GM12878 (cell line): ENCODE data around the gene AMN. TPM values are rescaled to one million over a fixed set of nuclear protein-coding genes. Genes with fewer than 3 reads are reported as not detected.

Experiments used
- ATAC-seq: fragments of 200-7000 bp; cut with Tn5 transposase; 3 replicates; pipeline ENCODE4 v1.9.1; 2020; ENCODE audit warnings: mild to moderate bottlenecking, moderate library complexity
- BruUV-seq: library from RNA; stranded (reverse); fragments of 400-500 nt; replicated peaks from 2 replicates; lab custom pipeline; 2021; lab: Mats Ljungman, UMichigan
- CTCF ChIA-PET: fragments of 300-600 bp; sonication (Branson Sonifier 250); formaldehyde crosslinking; extraction: SDS; loops from one replicate; lab custom pipeline; 2021; ENCODE audit warnings: inconsistent platforms; lab: Yijun Ruan, JAX
- POLR2A ChIA-PET: fragments of 350-600 bp; formaldehyde crosslinking; extraction: SDS; loops from one replicate; lab custom pipeline; 2021; ENCODE audit warnings: inconsistent platforms; lab: Charles Lee
- RAD21 ChIA-PET: fragments of 300-600 bp; sonication (Branson Sonifier 250); formaldehyde crosslinking; loops from one replicate; lab custom pipeline; 2023; ENCODE audit warnings: antibody characterized with exemption; ENCODE audit not compliant: unreplicated experiment; lab: Charles Lee
- SMC1A ChIA-PET: fragments of 300-600 bp; sonication (Branson Sonifier 250); formaldehyde crosslinking; loops from one replicate; lab custom pipeline; 2023; ENCODE audit not compliant: unreplicated experiment, uncharacterized antibody; lab: Charles Lee
- DNase-seq: peaks from one replicate; pipeline ENCODE4 v3.0.0-alpha.2; 2011; ENCODE audit warnings: low read depth, low spot score
- FAIRE-seq: peaks from 3 replicates; lab custom pipeline; 2011; peaks lifted over from hg19 to GRCh38; lab: Jason Lieb, UNC
- H2AFZ ChIP-seq: 2 replicates; pipeline ENCODE4 v1.6.0; 2011; ENCODE audit warnings: low read depth, low read length, control low read depth; ENCODE audit not compliant: control insufficient read depth
- H3K27ac ChIP-seq: 2 replicates; pipeline ENCODE4 v1.5.1; 2011; ENCODE audit warnings: control low read depth; ENCODE audit not compliant: control insufficient read depth, insufficient read depth
- H3K27me3 ChIP-seq, 2 experiments: replicated peaks in 1 of 2; 2 replicates each; pipeline versions ENCODE4 v1.6.0 to v1.6.1; 2011; ENCODE audit warnings: low read length in 1 of 2; ENCODE audit not compliant: control insufficient read depth in 2 of 2, insufficient read depth in 2 of 2
- H3K36me3 ChIP-seq, 2 experiments: 2 replicates each; pipeline ENCODE4 v1.5.1; 2011; ENCODE audit warnings: low read length in 1 of 2; ENCODE audit not compliant: control insufficient read depth in 2 of 2, insufficient read depth in 2 of 2
- H3K4me1 ChIP-seq: 2 replicates; pipeline ENCODE4 v1.6.1; 2011; ENCODE audit warnings: mild to moderate bottlenecking, low read length, moderate library complexity, mixed read lengths; ENCODE audit not compliant: control insufficient read depth, insufficient read depth
- H3K4me2 ChIP-seq: 2 replicates; pipeline ENCODE4 v1.6.0; 2011; ENCODE audit warnings: control low read depth; ENCODE audit not compliant: control insufficient read depth, insufficient read depth
- H3K4me3 ChIP-seq: fragments of 200-600 bp; sonication (generic); 2 replicates; pipeline ENCODE4 v1.5.1; 2016
- H3K79me2 ChIP-seq: 2 replicates; pipeline ENCODE4 v1.6.0; 2011; ENCODE audit warnings: low read length; ENCODE audit not compliant: control insufficient read depth, insufficient read depth
- H3K9ac ChIP-seq: 2 replicates; pipeline ENCODE4 v1.8.0; 2011; ENCODE audit warnings: low read length, control low read depth, mixed read lengths; ENCODE audit not compliant: control insufficient read depth, insufficient read depth
- H3K9me3 ChIP-seq: replicated peaks from 3 replicates; pipeline ENCODE4 v1.5.1; 2011; ENCODE audit warnings: mild to moderate bottlenecking, low read length; ENCODE audit not compliant: control insufficient read depth, insufficient read depth
- H4K20me1 ChIP-seq: 2 replicates; pipeline ENCODE4 v1.6.0; 2011; ENCODE audit not compliant: control insufficient read depth, insufficient read depth
- CREB1 ChIP-seq: IDR thresholded peaks from 2 replicates; pipeline ENCODE4 v1.6.1; 2012; ENCODE audit warnings: low read depth, mild to moderate bottlenecking, inconsistent platforms
- FOXM1 ChIP-seq: IDR thresholded peaks from 2 replicates; pipeline ENCODE4 v1.6.1; 2012; ENCODE audit warnings: low read depth, mild to moderate bottlenecking, inconsistent platforms, low read length, moderate library complexity
- POLR2A ChIP-seq: IDR thresholded peaks from 2 replicates; pipeline ENCODE4 v1.6.1; 2011; ENCODE audit warnings: low read depth, mild to moderate bottlenecking, low read length
- RB1 ChIP-seq: fragments of 450-650 bp; formaldehyde crosslinking; IDR thresholded peaks from 2 replicates; pipeline ENCODE4 v1.6.1; 2017; ENCODE audit warnings: mild to moderate bottlenecking, borderline replicate concordance
- SP1 ChIP-seq: IDR thresholded peaks from one replicate; pipeline ENCODE4 v1.6.1; 2011; ENCODE audit warnings: low read depth, low read length
- USF2 ChIP-seq: IDR thresholded peaks from 2 replicates; pipeline ENCODE4 v1.6.1; 2011; ENCODE audit warnings: low read depth, low read length, improper control_type of control experiment, borderline replicate concordance
- WGBS: methylation state at CpG from one replicate; pipeline ENCODE4 v1.1.6; 2016; ENCODE audit warnings: low lambda C conversion rate; ENCODE audit not compliant: insufficient replicate concordance, insufficient coverage; ENCODE audit errors: missing lambda C conversion rate; 5-methylcytosine and 5-hydroxymethylcytosine counted together
- in situ Hi-C: fragments of 300-500 bp; cut with MboI; formaldehyde crosslinking; loops from 9 replicates; pipeline ENCODE4 v1.14.3; 2018; ENCODE audit warnings: mixed read lengths
- intact Hi-C: fragments of 100-400 bp; cut with micrococcal nuclease; formaldehyde crosslinking; loops from one replicate; pipeline ENCODE4 v1.14.2; 2022; ENCODE audit not compliant: unreplicated experiment
- polyA plus RNA-seq, 11 experiments: library from polyadenylated mRNA; depleted of rRNA in 4 of 11; unstranded in 6 of 11; stranded (reverse) in 5 of 11; fragments of >200 nt; fragmentation: Nextera tagmentation in 4 of 11; fragmentation: Illumina TruSeq in 1 of 11; extraction: Ambion mirVana in 4 of 11; extraction: Trizol in 1 of 11; gene quantifications; 1 replicate in 1 of 11; 2 replicates in 10 of 11; pipeline versions ENCODE4 v1.2.1 to v1.2.3, GENCODE V29; 2011 to 2016; ENCODE audit warnings: inconsistent platforms in 2 of 11, missing spikeins in 2 of 11, low read depth in 1 of 11
- total RNA-seq, 4 experiments: library from RNA; depleted of rRNA in 3 of 4; stranded (reverse); fragments of >200 nt in 3 of 4; fragmentation: Illumina TruSeq in 1 of 4; extraction: Trizol in 1 of 4; gene quantifications; 2 replicates each; pipeline versions ENCODE4 v1.2.1 to v1.2.3, GENCODE V29; 2013 to 2021
- TF ChIP-seq, protein P1 (sequence below): IDR thresholded peaks from 2 replicates; pipeline ENCODE4 v1.6.1; 2011; ENCODE audit warnings: borderline replicate concordance, low read depth, mild to moderate bottlenecking, moderate library complexity, low read length; ENCODE audit not compliant: insufficient read depth, poor library complexity, severe bottlenecking

The AMN gene
- total and polyA plus RNA-seq, 10 of the 15 experiments (the other 5 are each of a cell fraction or from before 2014, with no cell fraction given) = 0.03 to 0.33 (median 0.11) TPM; not detected in 6

DNA sequence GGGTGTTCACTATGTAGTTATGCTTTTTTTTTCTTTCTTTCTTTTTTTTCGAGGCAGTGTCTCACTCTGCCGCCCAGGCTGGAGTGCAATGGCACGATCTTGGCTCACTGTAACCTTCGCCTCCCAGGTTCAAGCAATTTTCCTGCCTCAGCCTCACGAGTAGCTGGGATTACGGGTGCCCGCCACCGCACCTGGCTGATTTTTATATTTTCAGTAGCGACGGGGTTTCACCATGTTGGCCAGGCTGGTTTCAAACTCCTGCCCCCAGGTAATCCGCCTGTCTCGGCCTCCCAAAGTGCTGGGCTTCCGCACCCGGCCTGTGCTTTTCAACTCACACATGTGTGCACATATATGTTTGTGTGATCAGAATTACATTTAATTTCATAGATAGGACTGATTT lies 38.9 kb upstream of the AMN start:
- no peak overlapping the region for H3K27ac ChIP-seq
- no peaks in the 10 kb centered on the region for H3K79me2 ChIP-seq
- WGBS = 98% methylated on average over 14 of the region's 14 CpGs
- no peak for FAIRE-seq
- CTCF ChIA-PET = no interaction called here
- TF ChIP-seq FOXM1 = no peak
- no peak for TF ChIP-seq USF2
- no peak for TF ChIP-seq CREB1
- TF ChIP-seq RB1 = no peak
- TF ChIP-seq, all 136 proteins: peak for 0
- in situ Hi-C loops = no loop called here
- intact Hi-C loops = no loop called here
- RAD21 ChIA-PET = no interaction called here
- no peak overlapping the region for H3K4me2 ChIP-seq
- no peaks in the 10 kb centered on the region for H3K27me3 ChIP-seq
- DNase-seq (no peak), ATAC-seq (no peak)
- SMC1A ChIA-PET = no interaction called here
- POLR2A ChIA-PET = no interaction called here
- H4K20me1 ChIP-seq = no peaks in the 10 kb centered on the region
- no peak overlapping the region for H3K4me3 ChIP-seq
- no peak overlapping the region for H2AFZ ChIP-seq
- no TSS peak for BruUV-seq
- peaks cover 37 to 38% of the 10 kb centered on the region in 2 experiments; a peak in 3 of 4 replicates for H3K36me3 ChIP-seq
- H3K9me3 ChIP-seq = no peaks in the 10 kb centered on the region
- H3K9ac ChIP-seq = no peak overlapping the region
- no peaks in the 10 kb centered on the region for H3K4me1 ChIP-seq

DNA sequence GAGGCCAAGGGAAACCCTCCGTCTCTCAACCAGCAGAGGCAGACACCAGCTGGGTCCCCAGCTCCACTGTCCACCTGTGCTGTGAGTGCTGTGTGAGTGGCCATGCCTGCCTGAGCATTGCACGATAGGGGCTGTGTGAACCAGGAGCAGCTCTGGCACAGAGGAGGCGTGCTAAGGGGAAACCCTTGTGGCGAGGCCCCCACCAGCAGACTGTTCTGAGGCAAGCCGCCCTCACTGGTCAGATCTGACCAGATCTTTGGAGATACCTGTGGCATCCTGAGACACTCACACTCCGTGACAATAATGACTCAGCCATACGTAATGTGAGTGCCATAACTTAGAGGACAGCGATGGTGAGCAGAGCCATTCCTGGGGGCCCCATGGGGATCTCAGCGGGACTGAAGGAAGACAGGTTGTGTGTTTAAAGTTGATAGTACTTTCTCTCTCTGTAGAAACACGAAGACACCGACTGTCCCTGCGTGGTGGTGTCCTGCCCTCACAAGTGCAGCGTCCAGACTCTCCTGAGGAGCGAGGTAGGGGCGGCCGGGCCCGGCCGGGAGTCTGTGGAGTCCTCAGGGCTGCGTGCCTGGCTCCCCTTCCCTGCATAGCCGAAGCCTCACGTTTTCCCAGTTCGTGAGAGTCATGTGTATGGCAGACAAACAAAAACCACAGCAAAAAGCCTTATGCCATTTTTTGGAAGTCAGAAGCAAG lies 36.6 kb upstream of the AMN start:
- no peaks in the 10 kb centered on the region for H3K27me3 ChIP-seq
- H3K27ac ChIP-seq = no peak overlapping the region
- H3K9ac ChIP-seq = no peak overlapping the region
- H3K36me3 ChIP-seq = peaks cover 32 to 42% of the 10 kb centered on the region in 2 experiments
- H2AFZ ChIP-seq = no peak overlapping the region
- in situ Hi-C loops (no loop called here), intact Hi-C loops (no loop called here)
- ChIA-PET CTCF (interaction anchor here (1.3 kb wide), 1 partner anchor 191 kb away, joined by 3 read pairs; no protein-coding TSS in a partner anchor), SMC1A (no interaction called here), RAD21 (no interaction called here), POLR2A (no interaction called here)
- peak; percentile 58 for TF ChIP-seq POLR2A
- no peak for TF ChIP-seq SP1
- TF ChIP-seq, protein P1, sequence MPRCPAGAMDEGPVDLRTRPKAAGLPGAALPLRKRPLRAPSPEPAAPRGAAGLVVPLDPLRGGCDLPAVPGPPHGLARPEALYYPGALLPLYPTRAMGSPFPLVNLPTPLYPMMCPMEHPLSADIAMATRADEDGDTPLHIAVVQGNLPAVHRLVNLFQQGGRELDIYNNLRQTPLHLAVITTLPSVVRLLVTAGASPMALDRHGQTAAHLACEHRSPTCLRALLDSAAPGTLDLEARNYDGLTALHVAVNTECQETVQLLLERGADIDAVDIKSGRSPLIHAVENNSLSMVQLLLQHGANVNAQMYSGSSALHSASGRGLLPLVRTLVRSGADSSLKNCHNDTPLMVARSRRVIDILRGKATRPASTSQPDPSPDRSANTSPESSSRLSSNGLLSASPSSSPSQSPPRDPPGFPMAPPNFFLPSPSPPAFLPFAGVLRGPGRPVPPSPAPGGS = peak; percentile 82
- no peaks in the 10 kb centered on the region for H3K79me2 ChIP-seq
- H3K9me3 ChIP-seq = no peaks in the 10 kb centered on the region
- no peak for FAIRE-seq
- no peaks in the 10 kb centered on the region for H4K20me1 ChIP-seq
- H3K4me1 ChIP-seq = no peaks in the 10 kb centered on the region
- ATAC-seq = no peak
- no peak overlapping the region for H3K4me2 ChIP-seq
- no peak for DNase-seq
- no peak overlapping the region for H3K4me3 ChIP-seq
- BruUV-seq = no TSS peak
- 95% methylated on average over 22 of the region's 22 CpGs for WGBS
